Fibroblast of peridontal ligament (primary cell): ENCODE results near the gene CA10.

Experiments
- DNase-seq: peaks from one replicate; pipeline ENCODE4 v3.0.0-alpha.2; 2010; ENCODE audit errors: extremely low read depth

Gene CA10

GRCh38 chr17:51951741-51952140, 206.8 kb downstream of the CA10 start:
- DNase-seq, result no peak

GRCh38 chr17:51948128-51948527, 210.4 kb downstream of the CA10 start:
- no peak for DNase-seq

- DNase-seq, result no peak
Observed at GRCh38 chr17:51947160-51947735, 211.3 kb downstream of the CA10 start.

- DNase-seq, result no peak
Observed at GRCh38 chr17:51946311-51946710, 212.2 kb downstream of the CA10 start.

- no peak for DNase-seq
Observed at GRCh38 chr17:51941272-51941671, 217.2 kb downstream of the CA10 start.

- DNase-seq, result no peak
Observed at GRCh38 chr17:51937264-51937663, 221.2 kb downstream of the CA10 start.

- no peak for DNase-seq
Observed at GRCh38 chr17:51935477-51935876, 223.0 kb downstream of the CA10 start.

GRCh38 chr17:51933647-51934046, 224.9 kb downstream of the CA10 start:
- no peak for DNase-seq

GRCh38 chr17:51926448-51926847, 232.1 kb downstream of the CA10 start:
- DNase-seq, result no peak

GRCh38 chr17:51921500-51921899, 237.0 kb downstream of the CA10 start:
- DNase-seq, result no peak

- DNase-seq, result no peak
Observed at GRCh38 chr17:51914577-51914976, 243.9 kb downstream of the CA10 start.

- DNase-seq, result no peak
Observed at GRCh38 chr17:51913491-51914205, 244.9 kb downstream of the CA10 start.

GRCh38 chr17:51912939-51913338, 245.6 kb downstream of the CA10 start:
- no peak for DNase-seq

- DNase-seq, result no peak
Observed at GRCh38 chr17:51911237-51911636, 247.3 kb downstream of the CA10 start.

- no peak for DNase-seq
Observed at GRCh38 chr17:51909971-51910370, 248.5 kb downstream of the CA10 start.

GRCh38 chr17:51908841-51909537, 249.5 kb downstream of the CA10 start:
- DNase-seq, result no peak

- no peak for DNase-seq
Observed at GRCh38 chr17:51907041-51907440, 251.5 kb downstream of the CA10 start.

GRCh38 chr17:51904379-51904778, 254.1 kb downstream of the CA10 start:
- DNase-seq, result no peak

GRCh38 chr17:51901242-51901641, 257.3 kb downstream of the CA10 start:
- no peak for DNase-seq

GRCh38 chr17:51891936-51892335, 266.6 kb downstream of the CA10 start:
- DNase-seq, result no peak

GRCh38 chr17:51890710-51891109, 267.8 kb downstream of the CA10 start:
- DNase-seq, result no peak

GRCh38 chr17:51888816-51889215, 269.7 kb downstream of the CA10 start:
- no peak for DNase-seq

GRCh38 chr17:51876986-51877385, 281.5 kb downstream of the CA10 start:
- no peak for DNase-seq
